RWPE2 (cell line): Measurements from ENCODE around the gene PLCB1.

ENCODE experiments used
- ATAC-seq: fragments of 200-7000 bp; cut with Tn5 transposase; 3 replicates; pipeline ENCODE4 v1.9.1; 2021; ENCODE audit warnings: low read depth
- DNase-seq: peaks from one replicate; pipeline ENCODE4 v3.0.0-alpha.2; 2020; ENCODE audit warnings: low spot score
- H3K27ac ChIP-seq: fragments of 450-650 bp; 2 replicates; pipeline ENCODE4 v1.5.1; 2017; ENCODE audit warnings: mild to moderate bottlenecking; ENCODE audit not compliant: poor library complexity, severe bottlenecking
- H3K27me3 ChIP-seq: fragments of 250-450 bp; sonication (Bioruptor Pico); 2 replicates; pipeline ENCODE4 v1.5.1; 2021; ENCODE audit warnings: mild to moderate bottlenecking, moderate library complexity; ENCODE audit not compliant: insufficient read depth, poor library complexity, severe bottlenecking
- H3K36me3 ChIP-seq: fragments of 250-450 bp; sonication (Bioruptor Pico); 2 replicates; pipeline ENCODE4 v1.5.1; 2020; ENCODE audit warnings: low read depth, mild to moderate bottlenecking, moderate library complexity
- H3K4me1 ChIP-seq: fragments of 250-450 bp; sonication (Bioruptor Pico); 2 replicates; pipeline ENCODE4 v1.5.1; 2021; ENCODE audit warnings: mild to moderate bottlenecking, moderate library complexity; ENCODE audit not compliant: insufficient read depth, poor library complexity, severe bottlenecking
- H3K4me3 ChIP-seq: fragments of 250-450 bp; sonication (Bioruptor Pico); 2 replicates; pipeline ENCODE4 v1.5.1; 2021; ENCODE audit warnings: mild to moderate bottlenecking, moderate library complexity; ENCODE audit not compliant: severe bottlenecking
- H3K9me3 ChIP-seq: fragments of 250-450 bp; sonication (Bioruptor Pico); 2 replicates; pipeline ENCODE4 v1.5.1; 2021; ENCODE audit warnings: mild to moderate bottlenecking, moderate library complexity; ENCODE audit not compliant: severe bottlenecking
- CTCF ChIP-seq: fragments of 450-650 bp; IDR thresholded peaks from one replicate; pipeline ENCODE4 v1.5.1; 2017; ENCODE audit warnings: mild to moderate bottlenecking, moderate library complexity; ENCODE audit not compliant: poor library complexity, severe bottlenecking

Gene PLCB1

DNA sequence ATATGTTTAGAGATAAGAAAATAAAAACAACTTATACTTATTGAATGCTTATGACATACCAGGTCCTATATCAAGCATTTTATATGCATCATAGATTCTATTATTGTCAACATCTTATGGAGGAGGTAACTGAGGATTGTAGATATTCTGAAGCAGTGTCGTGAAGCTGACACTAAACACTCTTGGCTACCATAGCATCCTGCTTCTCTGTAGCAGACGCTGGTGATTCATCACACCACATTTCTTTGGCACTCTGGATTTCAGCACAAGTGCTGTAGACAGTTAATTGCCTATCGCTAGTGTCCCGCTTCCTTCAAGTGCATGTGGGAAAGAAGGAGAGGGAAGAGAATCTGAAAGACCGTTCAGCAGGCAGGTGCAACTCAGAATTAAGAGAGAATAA, 317.1 kb downstream of the PLCB1 start:
- Histone ChIP-seq H3K27me3 (no peaks in the 10 kb centered on the region), H3K9me3 (no peaks in the 10 kb centered on the region), H3K27ac (no peak overlapping the region), H3K36me3 (no peaks in the 10 kb centered on the region), H3K4me1 (no peaks in the 10 kb centered on the region), H3K4me3 (no peak overlapping the region)
- DNase-seq (no peak), ATAC-seq (no peak)
- no peak for TF ChIP-seq CTCF

GRCh38 chr20:8454137-8454712, 322.2 kb downstream of the PLCB1 start:
- peak; percentile 22 for TF ChIP-seq CTCF
- no peaks in the 10 kb centered on the region for H3K27me3 ChIP-seq
- DNase-seq (no peak), ATAC-seq (peak; percentile 69)
- H3K36me3 ChIP-seq: no peaks in the 10 kb centered on the region
- no peak overlapping the region for H3K27ac ChIP-seq
- H3K4me3 ChIP-seq: no peak overlapping the region
- H3K4me1 ChIP-seq: no peaks in the 10 kb centered on the region
- no peaks in the 10 kb centered on the region for H3K9me3 ChIP-seq

DNA sequence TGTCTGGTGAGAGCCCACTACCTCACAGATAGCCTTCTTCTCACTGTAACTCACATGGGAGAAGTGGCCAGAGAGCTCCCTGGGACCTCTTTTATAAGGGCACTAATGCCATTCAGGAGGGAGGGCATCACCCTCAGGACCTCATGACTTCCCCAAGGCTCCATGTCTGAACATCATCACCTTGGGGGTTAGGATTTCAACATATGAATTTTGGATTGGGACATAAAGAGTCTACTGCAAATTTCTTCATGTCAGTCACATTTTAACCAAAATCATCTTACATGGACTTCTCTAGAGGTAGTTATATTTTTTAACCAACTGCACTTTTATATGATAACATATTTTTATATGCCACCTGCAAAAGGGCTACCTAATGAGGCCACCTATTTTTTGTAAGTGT, 324.7 kb downstream of the PLCB1 start:
- ATAC-seq (no peak), DNase-seq (no peak)
- no peaks in the 10 kb centered on the region for H3K27me3 ChIP-seq
- no peak overlapping the region for H3K4me3 ChIP-seq
- no peaks in the 10 kb centered on the region for H3K36me3 ChIP-seq
- no peaks in the 10 kb centered on the region for H3K9me3 ChIP-seq
- TF ChIP-seq CTCF: no peak
- H3K27ac ChIP-seq: no peak overlapping the region
- H3K4me1 ChIP-seq: no peaks in the 10 kb centered on the region

DNA sequence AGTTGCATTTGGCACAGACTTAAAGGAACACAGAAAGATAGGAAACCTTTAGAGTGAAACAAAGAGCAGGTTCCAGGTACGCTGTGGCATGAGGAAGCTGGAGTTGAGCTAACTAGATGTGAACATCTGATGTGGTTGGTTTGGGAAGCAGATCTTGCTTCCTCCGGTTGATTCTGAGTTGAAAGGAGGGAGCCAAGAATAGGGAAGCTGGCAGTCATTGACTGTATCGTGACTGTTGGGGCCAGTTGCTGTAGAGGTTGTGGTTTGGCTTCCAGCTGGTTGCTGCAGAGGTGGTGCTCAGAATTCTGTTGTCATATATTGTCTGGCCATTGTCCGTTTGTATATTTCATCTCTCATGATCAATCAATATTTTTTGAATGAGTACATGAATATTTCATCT, 325.9 kb downstream of the PLCB1 start:
- DNase-seq: no peak

More for the DNA sequence above, 325.9 kb downstream of the PLCB1 start:
- H3K9me3 ChIP-seq: no peaks in the 10 kb centered on the region
- no peaks in the 10 kb centered on the region for H3K4me1 ChIP-seq
- ATAC-seq: no peak
- H3K27me3 ChIP-seq: no peaks in the 10 kb centered on the region
- no peak for TF ChIP-seq CTCF
- H3K36me3 ChIP-seq: no peaks in the 10 kb centered on the region
- no peak overlapping the region for H3K4me3 ChIP-seq
- H3K27ac ChIP-seq: no peak overlapping the region
